ENCODE results near the gene PTPRB. TPM values are rescaled to one million over a fixed set of nuclear protein-coding genes. Genes with fewer than 3 reads are reported as not detected.

PTPRB gene
- total and polyA plus RNA-seq, 2 donors: 15.9 to 42.2 TPM

- Histone ChIP-seq H3K4me1 (ENCODE audit: insufficient read depth) (no peaks in the 10 kb centered on the region), H3K36me3 (ENCODE audit: insufficient read depth) (no peaks in the 10 kb centered on the region), H3K4me3 (ENCODE audit: low read depth, low read length) (no peak overlapping the region), H3K27ac (ENCODE audit: low read depth) (no peak overlapping the region)
- 92% methylated on average over 6 of the region's 6 CpGs for WGBS
- DNase-seq (ENCODE audit: extremely low spot score): no peak
Observed at GRCh38 chr12:70659077-70659606, 21.9 kb upstream of the PTPRB start.

- H3K36me3 ChIP-seq (ENCODE audit: insufficient read depth): no peaks in the 10 kb centered on the region
- no peak for DNase-seq (ENCODE audit: extremely low spot score)
- no peak overlapping the region for H3K27ac ChIP-seq (ENCODE audit: low read depth)
- H3K4me3 ChIP-seq (ENCODE audit: low read depth, low read length): no peak overlapping the region
- 73% methylated on average over 4 of the region's 4 CpGs for WGBS
- H3K4me1 ChIP-seq (ENCODE audit: insufficient read depth): no peaks in the 10 kb centered on the region
Observed at GRCh38 chr12:70657616-70658286, 20.5 kb upstream of the PTPRB start.

GRCh38 chr12:70652451-70652850 lies 15.2 kb upstream of the PTPRB start:
- H3K36me3 ChIP-seq (ENCODE audit: insufficient read depth): no peaks in the 10 kb centered on the region
- DNase-seq (ENCODE audit: extremely low spot score): no peak
- H3K4me3 ChIP-seq (ENCODE audit: low read depth, low read length): no peak overlapping the region
- no peaks in the 10 kb centered on the region for H3K4me1 ChIP-seq (ENCODE audit: insufficient read depth)
- no peak overlapping the region for H3K27ac ChIP-seq (ENCODE audit: low read depth)
- WGBS: 92% methylated on average over 1 of the region's 1 CpG

- H3K4me1 ChIP-seq (ENCODE audit: insufficient read depth): no peaks in the 10 kb centered on the region
- DNase-seq (ENCODE audit: extremely low spot score): no peak
- no peak overlapping the region for H3K27ac ChIP-seq (ENCODE audit: low read depth)
- no peak overlapping the region for H3K4me3 ChIP-seq (ENCODE audit: low read depth, low read length)
- H3K36me3 ChIP-seq (ENCODE audit: insufficient read depth): no peaks in the 10 kb centered on the region
- 25% methylated on average over 2 of the region's 2 CpGs for WGBS
Observed at GRCh38 chr12:70648831-70649230, 11.6 kb upstream of the PTPRB start.

GRCh38 chr12:70648191-70648590 lies 11.0 kb upstream of the PTPRB start:
- no peak overlapping the region for H3K4me3 ChIP-seq (ENCODE audit: low read depth, low read length)
- 94% methylated on average over 2 of the region's 2 CpGs for WGBS
- no peaks in the 10 kb centered on the region for H3K4me1 ChIP-seq (ENCODE audit: insufficient read depth)
- no peak for DNase-seq (ENCODE audit: extremely low spot score)
- H3K36me3 ChIP-seq (ENCODE audit: insufficient read depth): no peaks in the 10 kb centered on the region
- no peak overlapping the region for H3K27ac ChIP-seq (ENCODE audit: low read depth)

GRCh38 chr12:70646850-70647249 lies 9.6 kb upstream of the PTPRB start:
- Histone ChIP-seq H3K4me1 (ENCODE audit: insufficient read depth) (no peaks in the 10 kb centered on the region), H3K4me3 (ENCODE audit: low read depth, low read length) (no peak overlapping the region), H3K36me3 (ENCODE audit: insufficient read depth) (no peaks in the 10 kb centered on the region), H3K27ac (ENCODE audit: low read depth) (no peak overlapping the region)
- no peak for DNase-seq (ENCODE audit: extremely low spot score)
- WGBS: 42% methylated on average over 1 of the region's 1 CpG

- Histone ChIP-seq H3K4me1 (ENCODE audit: insufficient read depth) (no peaks in the 10 kb centered on the region), H3K4me3 (ENCODE audit: low read depth, low read length) (no peak overlapping the region), H3K36me3 (ENCODE audit: insufficient read depth) (no peaks in the 10 kb centered on the region), H3K27ac (ENCODE audit: low read depth) (no peak overlapping the region)
- DNase-seq (ENCODE audit: extremely low spot score): peak; percentile 76
- 9% methylated on average over 10 of the region's 10 CpGs for WGBS
Observed at GRCh38 chr12:70645494-70646317, 8.5 kb upstream of the PTPRB start.

GRCh38 chr12:70644861-70645260 lies 7.6 kb upstream of the PTPRB start:
- no peaks in the 10 kb centered on the region for H3K4me1 ChIP-seq (ENCODE audit: insufficient read depth)
- H3K27ac ChIP-seq (ENCODE audit: low read depth): no peak overlapping the region
- H3K4me3 ChIP-seq (ENCODE audit: low read depth, low read length): no peak overlapping the region
- no peak for DNase-seq (ENCODE audit: extremely low spot score)
- no peaks in the 10 kb centered on the region for H3K36me3 ChIP-seq (ENCODE audit: insufficient read depth)
- 57% methylated on average over 2 of the region's 2 CpGs for WGBS

GRCh38 chr12:70643939-70644338 lies 6.7 kb upstream of the PTPRB start:
- Histone ChIP-seq H3K36me3 (ENCODE audit: insufficient read depth) (no peaks in the 10 kb centered on the region), H3K4me3 (ENCODE audit: low read depth, low read length) (no peak overlapping the region), H3K27ac (ENCODE audit: low read depth) (no peak overlapping the region), H3K4me1 (ENCODE audit: insufficient read depth) (no peaks in the 10 kb centered on the region)
- WGBS: 68% methylated on average over 3 of the region's 3 CpGs
- no peak for DNase-seq (ENCODE audit: extremely low spot score)

- Histone ChIP-seq H3K36me3 (ENCODE audit: insufficient read depth) (no peaks in the 10 kb centered on the region), H3K4me1 (ENCODE audit: insufficient read depth) (no peaks in the 10 kb centered on the region), H3K27ac (ENCODE audit: low read depth) (no peak overlapping the region), H3K4me3 (ENCODE audit: low read depth, low read length) (no peak overlapping the region)
- WGBS: 65% methylated on average over 2 of the region's 2 CpGs
- no peak for DNase-seq (ENCODE audit: extremely low spot score)
Observed at GRCh38 chr12:70641691-70642090, 4.5 kb upstream of the PTPRB start.

- 70% methylated on average over 1 of the region's 1 CpG for whole genome bisulfite sequencing
- no peak for DNase-seq (ENCODE audit: extremely low spot score)
- Histone ChIP-seq H3K27ac (ENCODE audit: low read depth) (no peak overlapping the region), H3K4me3 (ENCODE audit: low read depth, low read length) (no peak overlapping the region), H3K36me3 (ENCODE audit: insufficient read depth) (no peaks in the 10 kb centered on the region), H3K4me1 (ENCODE audit: insufficient read depth) (no peaks in the 10 kb centered on the region)
Observed at GRCh38 chr12:70640901-70641300, 3.7 kb upstream of the PTPRB start.

- Histone ChIP-seq H3K27ac (ENCODE audit: low read depth) (no peak overlapping the region), H3K4me1 (ENCODE audit: insufficient read depth) (no peaks in the 10 kb centered on the region), H3K36me3 (ENCODE audit: insufficient read depth) (no peaks in the 10 kb centered on the region), H3K4me3 (ENCODE audit: low read depth, low read length) (no peak overlapping the region)
- WGBS: 94% methylated on average over 2 of the region's 2 CpGs
- DNase-seq (ENCODE audit: extremely low spot score): no peak
Observed at GRCh38 chr12:70639535-70639934, 2.3 kb upstream of the PTPRB start.

GRCh38 chr12:70638639-70639360 lies 1.6 kb upstream of the PTPRB start:
- H3K36me3 ChIP-seq (ENCODE audit: insufficient read depth): no peaks in the 10 kb centered on the region
- no peak overlapping the region for H3K27ac ChIP-seq (ENCODE audit: low read depth)
- no peak overlapping the region for H3K4me3 ChIP-seq (ENCODE audit: low read depth, low read length)
- no peak for DNase-seq (ENCODE audit: extremely low spot score)
- 51% methylated on average over 1 of the region's 1 CpG for WGBS
- H3K4me1 ChIP-seq (ENCODE audit: insufficient read depth): no peaks in the 10 kb centered on the region

All from urinary bladder (tissue), 4 donors.